Esophagus muscularis mucosa (tissue), 4 donors: ENCODE data around the gene CDON. TPM values are rescaled to one million over a fixed set of nuclear protein-coding genes. Genes with fewer than 3 reads are reported as not detected.

ENCODE experiments used
- DNase-seq: peaks from one replicate; pipeline ENCODE4 v3.0.0-alpha.2; 2017; ENCODE audit errors: extremely low spot score
- H3K27ac ChIP-seq, 4 donors: fragments of 200-600 bp; sonication (generic); replicated peaks in 1 of 4; 1 replicate in 3 of 4; 2 replicates in 1 of 4; pipeline ENCODE4 v1.5.1; 2016 to 2019; ENCODE audit warnings: mild to moderate bottlenecking in 1 of 4
- H3K27me3 ChIP-seq, 4 donors: fragments of 200-600 bp; sonication (generic); one replicate each; pipeline versions ENCODE4 v1.5.1 to v1.6.0; 2016 to 2019
- H3K36me3 ChIP-seq, 4 donors: fragments of 200-600 bp; sonication (generic); one replicate each; pipeline ENCODE4 v1.5.1; 2016 to 2019
- H3K4me1 ChIP-seq, 4 donors: fragments of 200-600 bp; sonication (generic); one replicate each; pipeline ENCODE4 v1.5.1; 2016 to 2019
- H3K4me3 ChIP-seq, 4 donors: fragments of 200-600 bp; sonication (generic); 1 replicate in 2 of 4; 2 replicates in 2 of 4; pipeline ENCODE4 v1.5.1; 2016 to 2019; ENCODE audit warnings: mild to moderate bottlenecking in 4 of 4, moderate library complexity in 1 of 4
- H3K9me3 ChIP-seq, 4 donors: fragments of 200-600 bp; sonication (generic); 1 replicate in 3 of 4; 2 replicates in 1 of 4; pipeline ENCODE4 v1.5.1; 2016 to 2019
- CTCF ChIP-seq, 3 experiments: fragments of 200-600 bp in 2 of 3; fragments of 450-650 bp in 1 of 3; sonication (generic) in 2 of 3; IDR thresholded peaks; one replicate each; pipeline ENCODE4 v1.5.1; 2017 to 2019; ENCODE audit warnings: antibody characterized with exemption in 3 of 3, mild to moderate bottlenecking in 2 of 3, moderate library complexity in 1 of 3
- EP300 ChIP-seq: sonication (generic); formaldehyde crosslinking; IDR thresholded peaks from one replicate; pipeline ENCODE4 v1.6.1; 2017; ENCODE audit warnings: antibody characterized with exemption
- POLR2A ChIP-seq: fragments of 450-650 bp; IDR thresholded peaks from one replicate; pipeline ENCODE4 v1.6.1; 2017; ENCODE audit warnings: antibody characterized with exemption, moderate library complexity, mild to moderate bottlenecking, low read depth
- POLR2AphosphoS5 ChIP-seq, 2 donors: sonication (generic); formaldehyde crosslinking; IDR thresholded peaks; one replicate each; pipeline ENCODE4 v1.6.1; 2017; ENCODE audit warnings: antibody characterized with exemption in 2 of 2
- WGBS: methylation state at CpG from one replicate; pipeline ENCODE4 v1.1.5; 2018; 5-methylcytosine and 5-hydroxymethylcytosine counted together
- intact Hi-C: fragments of 100-400 bp; cut with DNase I; formaldehyde crosslinking; loops from one replicate; pipeline ENCODE4 v1.15.1; 2023
- total RNA-seq, 4 donors: library from RNA; depleted of rRNA; stranded (reverse); fragments of >200 nt; gene quantifications; one replicate each; pipeline versions ENCODE4 v1.1.0 to v1.2.1, GENCODE V29; 2016

CDON gene
- total RNA-seq, 4 donors from 2014 or later = 16.6 to 42.7 (median 28.1) TPM

DNA sequence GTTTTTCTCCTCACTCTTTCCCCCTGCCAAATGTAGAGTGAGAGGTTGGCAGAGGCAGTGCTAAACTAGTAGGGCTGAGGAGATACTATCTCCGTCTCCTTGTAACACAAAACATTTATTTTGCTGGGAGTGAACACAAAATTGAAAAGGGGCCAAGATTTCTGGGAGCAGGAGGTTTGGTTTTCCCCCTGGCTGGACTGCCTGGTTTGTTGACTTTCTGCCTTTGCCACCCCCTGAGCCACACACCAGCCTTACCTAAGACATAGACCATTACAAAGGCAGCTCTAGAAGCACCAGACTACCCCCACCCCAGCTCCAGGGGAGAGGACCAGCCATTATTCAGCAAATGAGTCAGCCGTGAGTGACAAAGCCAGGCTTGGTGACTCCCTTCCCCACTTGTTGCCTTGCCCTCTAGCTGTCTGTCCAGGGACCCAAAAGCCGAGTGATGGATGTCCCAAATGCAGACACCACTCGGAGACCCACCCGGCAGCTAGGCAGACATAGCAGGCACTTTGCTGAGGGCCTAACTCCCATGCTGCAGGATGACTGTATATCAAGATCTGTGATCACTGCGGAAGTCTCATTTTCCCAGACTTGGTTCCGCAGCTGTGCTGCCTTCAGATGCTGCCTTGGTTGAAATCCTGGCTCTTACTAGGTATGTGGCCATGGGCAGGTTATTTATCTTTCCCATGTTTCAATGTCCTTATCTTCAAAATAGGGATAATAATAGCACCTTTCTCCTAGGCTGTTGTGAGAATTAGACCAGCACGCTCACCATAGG, 17.7 kb upstream of the CDON start:
- Histone ChIP-seq H3K36me3 (no peaks in the 10 kb centered on the region), H3K27me3 (no peaks in the 10 kb centered on the region), H3K9me3 (no peaks in the 10 kb centered on the region), H3K4me1 (peaks cover 0 to 29% (median 24%) of the 10 kb centered on the region in 4 donors), H3K4me3 (no peak overlapping the region), H3K27ac (peak overlapping the region in 3 of 4 donors; percentile 13 to 36 (median 21))
- intact Hi-C loops = no loop called here
- 77% methylated on average over 7 of the region's 8 CpGs for WGBS
- DNase-seq = no peak
- TF ChIP-seq CTCF (IDR thresholded peaks at IDR 0.05) = no peak
- no peak for TF ChIP-seq POLR2A
- TF ChIP-seq POLR2AphosphoS5 (IDR thresholded peaks at IDR 0.05) = no peak
- TF ChIP-seq EP300 = no peak

DNA sequence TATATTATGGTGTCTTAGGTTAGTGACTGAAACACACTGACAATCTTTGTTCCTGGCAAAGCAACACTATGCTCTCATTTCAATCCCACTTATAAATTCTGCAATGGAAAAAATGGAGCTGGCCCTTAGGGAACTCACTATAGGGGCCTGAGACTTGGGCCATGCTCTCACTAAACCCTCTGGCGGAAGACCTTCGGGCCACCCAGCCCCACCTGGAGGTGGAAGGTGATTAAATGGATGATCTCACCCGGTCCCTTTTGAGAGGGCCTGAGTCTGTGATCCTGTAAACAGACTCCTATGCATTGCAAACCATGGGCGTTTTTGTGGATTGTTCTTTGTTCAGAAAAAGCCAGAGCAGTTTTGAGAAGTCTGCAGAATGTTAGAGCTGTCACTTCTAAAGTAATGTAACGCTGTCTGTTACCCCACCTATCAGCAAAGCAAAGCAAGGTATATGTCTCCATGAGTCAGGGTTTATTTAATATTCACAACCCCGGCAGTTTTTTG, 17.0 kb upstream of the CDON start:
- DNase-seq = no peak
- intact Hi-C loops = no loop called here
- 35% methylated on average over 4 of the region's 6 CpGs for WGBS
- Histone ChIP-seq H3K4me1 (peaks cover 0 to 29% (median 24%) of the 10 kb centered on the region in 4 donors), H3K27ac (peak overlapping the region in 3 of 4 donors; percentile 13 to 36 (median 21)), H3K9me3 (no peaks in the 10 kb centered on the region), H3K4me3 (no peak overlapping the region), H3K36me3 (no peaks in the 10 kb centered on the region), H3K27me3 (no peaks in the 10 kb centered on the region)
- no peak for TF ChIP-seq POLR2AphosphoS5 (IDR thresholded peaks at IDR 0.05)
- TF ChIP-seq EP300 = no peak
- TF ChIP-seq CTCF (IDR thresholded peaks at IDR 0.05) = no peak
- TF ChIP-seq POLR2A = no peak

DNA sequence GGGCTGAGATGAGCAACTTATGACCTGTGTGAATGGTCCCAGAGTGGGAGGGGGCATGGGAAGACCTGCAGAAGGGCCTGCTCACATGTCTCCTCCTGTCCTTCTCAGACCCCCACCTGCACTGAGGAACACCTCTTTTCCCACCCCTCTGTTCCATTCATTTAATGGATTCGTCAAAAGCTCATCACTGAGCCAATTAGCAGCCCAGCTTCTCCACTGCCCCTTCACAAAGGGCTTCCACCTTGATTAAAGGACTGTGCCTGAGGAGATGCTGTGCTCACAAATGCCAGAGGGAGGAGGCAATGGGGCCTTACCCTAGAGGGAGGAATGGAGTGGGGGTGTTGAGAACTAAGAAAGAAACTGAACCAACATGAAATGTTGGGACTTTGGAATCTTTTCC, 14.0 kb upstream of the CDON start:
- Histone ChIP-seq H3K36me3 (no peaks in the 10 kb centered on the region), H3K27ac (no peak overlapping the region), H3K4me3 (no peak overlapping the region), H3K4me1 (peaks cover 0 to 19% (median 17%) of the 10 kb centered on the region in 4 donors), H3K27me3 (no peaks in the 10 kb centered on the region), H3K9me3 (no peaks in the 10 kb centered on the region)
- TF ChIP-seq POLR2A (no peak), CTCF (IDR thresholded peaks at IDR 0.05) (no peak), POLR2AphosphoS5 (IDR thresholded peaks at IDR 0.05) (no peak), EP300 (no peak)
- intact Hi-C loops = no loop called here
- 86% methylated on average over 1 of the region's 1 CpG for WGBS
- no peak for DNase-seq

- TF ChIP-seq CTCF (IDR thresholded peaks at IDR 0.05) (no peak), EP300 (no peak), POLR2A (no peak), POLR2AphosphoS5 (IDR thresholded peaks at IDR 0.05) (no peak)
- Histone ChIP-seq H3K27me3 (no peaks in the 10 kb centered on the region), H3K4me3 (no peak overlapping the region), H3K36me3 (no peaks in the 10 kb centered on the region), H3K9me3 (no peaks in the 10 kb centered on the region), H3K27ac (no peak overlapping the region), H3K4me1 (no peaks in the 10 kb centered on the region)
- intact Hi-C loops = no loop called here
- WGBS = 75% methylated on average over 9 of the region's 9 CpGs
- DNase-seq = no peak
Observed at GRCh38 chr11:126072801-126073594, 10.3 kb upstream of the CDON start.
